GM21423 (cell line): ENCODE data around the gene ZMAT5.

Experiments used
- ATAC-seq: cut with Tn5 transposase; IDR thresholded peaks from one replicate; pipeline ENCODE4 v1.9.1; 2021; ENCODE audit warnings: mild to moderate bottlenecking, moderate library complexity; ENCODE audit not compliant: unreplicated experiment

The ZMAT5 gene

DNA sequence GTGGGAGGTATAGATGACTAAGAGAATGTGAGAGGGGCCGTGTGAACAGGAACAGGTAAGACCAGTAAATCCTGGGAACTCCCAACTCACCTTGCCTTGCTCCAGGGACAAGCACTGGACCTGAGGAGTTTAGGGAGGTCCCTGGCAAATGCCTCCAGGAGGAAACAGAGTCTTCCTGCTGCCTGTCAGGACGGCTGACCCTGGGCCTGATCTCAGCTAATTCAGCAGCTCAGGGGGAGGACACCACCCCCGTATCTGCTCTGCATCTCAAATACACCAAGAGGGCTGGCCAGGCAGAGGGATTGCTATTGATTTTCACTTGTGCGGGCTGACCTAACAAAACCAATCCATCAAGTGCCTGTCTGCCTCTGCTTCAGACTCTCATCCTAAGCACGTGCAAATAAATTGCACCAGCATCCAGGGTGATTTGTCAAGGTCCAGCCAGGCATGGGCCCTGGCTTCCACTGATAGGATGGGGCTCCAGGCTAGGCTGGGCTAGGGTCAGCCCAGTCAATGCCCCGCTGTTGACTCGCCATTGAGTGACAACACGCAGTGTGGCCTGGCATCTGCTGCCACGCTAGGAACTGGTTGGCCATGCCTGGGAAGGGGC is 20.7 kb upstream of the ZMAT5 start:
- ATAC-seq, result no peak

DNA sequence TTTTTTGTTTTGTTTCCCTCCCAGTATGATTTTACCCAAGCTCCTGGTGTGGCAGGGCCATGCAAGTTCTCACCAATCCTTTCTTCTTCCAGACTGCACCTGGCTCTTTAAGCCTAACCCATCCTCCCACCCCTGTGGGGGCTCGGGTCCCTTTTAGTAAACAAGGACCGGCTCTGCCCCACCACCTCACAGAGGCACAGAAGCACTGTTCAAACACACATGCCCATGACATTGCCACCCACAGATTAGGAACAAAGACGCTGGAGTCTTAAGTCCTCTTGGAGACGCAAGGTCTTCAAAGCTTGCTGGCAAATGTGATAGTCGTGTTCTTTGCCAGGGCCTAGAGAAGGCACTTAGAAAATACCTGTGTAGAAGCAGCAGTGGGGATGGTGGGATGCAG is 19.2 kb upstream of the ZMAT5 start:
- no peak for ATAC-seq

DNA sequence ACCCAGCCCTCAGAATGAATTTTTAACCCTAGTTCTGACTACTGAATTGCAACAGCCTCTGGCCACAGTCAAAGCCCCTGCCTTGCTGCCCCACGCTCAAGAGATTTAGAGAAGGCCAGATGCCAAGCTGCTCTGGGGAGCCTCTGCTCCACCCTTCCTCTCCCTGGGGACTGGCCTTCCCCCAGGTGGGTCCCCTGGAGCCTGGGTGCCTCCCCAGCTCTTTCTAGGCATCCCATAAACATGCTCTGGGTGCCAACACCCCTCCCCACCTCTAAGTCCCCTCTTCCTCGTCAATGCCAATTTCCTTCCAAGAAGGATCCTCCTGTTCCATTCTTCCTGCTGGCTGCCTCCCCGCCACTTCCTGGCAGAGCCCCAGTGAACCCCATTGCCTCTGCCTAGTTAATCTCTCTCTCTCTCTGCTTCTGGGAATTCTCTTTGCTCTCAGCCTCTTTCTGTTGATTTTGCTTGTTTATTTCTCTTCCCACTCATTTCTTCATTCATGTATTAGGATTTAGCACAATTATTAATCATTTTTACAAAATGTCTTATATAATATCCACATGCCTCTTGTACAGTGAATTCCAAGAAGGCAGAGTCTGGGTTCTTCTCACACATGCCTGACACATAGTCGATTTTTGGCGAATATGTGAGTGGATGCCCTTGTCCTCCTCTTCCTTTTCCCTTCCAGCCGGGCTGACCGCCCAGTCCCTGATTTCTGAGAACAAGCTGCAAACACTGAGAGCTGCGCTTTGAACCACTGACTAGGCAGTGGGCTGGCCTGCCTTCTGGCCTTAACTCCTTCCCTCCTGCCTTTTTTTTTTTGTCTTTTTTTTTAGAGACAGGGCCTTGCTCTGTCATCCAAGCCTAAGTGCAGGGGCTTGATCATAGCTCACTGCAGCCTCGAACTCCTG is 17.9 kb upstream of the ZMAT5 start:
- ATAC-seq, result no peak

DNA sequence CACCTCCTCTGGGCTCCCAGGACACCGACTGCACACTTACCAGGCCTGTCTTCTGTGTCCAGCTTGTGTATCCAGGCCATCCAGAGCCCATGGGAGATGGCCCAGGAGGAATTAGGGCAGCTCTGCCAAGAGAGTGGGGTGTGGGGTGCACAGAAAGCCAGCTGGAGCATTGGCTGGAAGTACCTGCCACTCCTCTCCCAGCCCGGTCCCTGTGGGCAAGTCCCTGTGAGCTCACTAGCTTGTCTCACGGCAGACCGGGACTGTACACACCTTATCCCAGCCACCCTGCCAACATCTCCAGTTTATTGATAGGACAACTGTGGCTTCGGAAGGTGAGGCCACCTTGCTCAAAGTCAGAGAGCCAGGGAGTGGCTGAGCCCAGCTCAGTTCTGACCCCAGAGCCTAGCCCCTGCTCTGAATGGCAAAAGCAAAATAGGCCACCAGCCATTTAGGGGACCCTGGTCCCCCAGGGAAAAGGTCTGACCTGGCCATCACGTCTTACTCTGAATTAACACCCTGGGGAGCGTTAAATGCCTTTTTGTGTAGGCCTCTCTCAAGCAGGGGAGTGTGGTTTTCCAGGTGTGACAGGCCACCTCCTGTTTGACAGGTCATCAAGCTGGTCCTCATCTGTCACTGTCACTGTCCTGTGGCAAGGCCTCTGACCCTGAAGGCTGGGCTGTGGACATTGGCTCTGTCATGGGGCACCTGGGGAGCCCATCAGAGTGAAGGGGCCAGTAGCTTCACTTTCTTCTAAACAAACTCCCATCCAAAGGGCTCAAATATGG is 15.4 kb upstream of the ZMAT5 start:
- ATAC-seq, result no peak

- ATAC-seq, result no peak
Measured at GRCh38 chr22:29780748-29781676, 14.2 kb upstream of the ZMAT5 start.

DNA sequence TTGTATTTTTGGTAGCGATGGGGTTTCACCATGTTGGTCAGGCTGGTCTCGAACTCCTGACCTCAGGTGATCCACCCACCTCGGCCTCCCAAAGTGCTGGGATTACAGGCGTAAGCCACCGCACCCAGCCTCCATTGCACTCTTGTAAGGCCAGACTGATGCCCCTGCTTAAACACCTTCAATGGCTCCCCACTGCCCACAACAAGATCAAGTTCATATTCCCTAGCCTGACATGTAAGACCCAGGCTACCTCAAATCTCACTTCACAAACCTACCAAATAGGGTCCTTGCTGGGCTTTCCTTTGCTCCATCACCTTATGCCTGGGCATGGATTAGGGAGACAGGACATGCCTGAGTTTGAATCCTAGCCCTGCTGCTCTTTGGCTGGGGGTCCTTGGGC is 13.4 kb upstream of the ZMAT5 start:
- no peak for ATAC-seq

DNA sequence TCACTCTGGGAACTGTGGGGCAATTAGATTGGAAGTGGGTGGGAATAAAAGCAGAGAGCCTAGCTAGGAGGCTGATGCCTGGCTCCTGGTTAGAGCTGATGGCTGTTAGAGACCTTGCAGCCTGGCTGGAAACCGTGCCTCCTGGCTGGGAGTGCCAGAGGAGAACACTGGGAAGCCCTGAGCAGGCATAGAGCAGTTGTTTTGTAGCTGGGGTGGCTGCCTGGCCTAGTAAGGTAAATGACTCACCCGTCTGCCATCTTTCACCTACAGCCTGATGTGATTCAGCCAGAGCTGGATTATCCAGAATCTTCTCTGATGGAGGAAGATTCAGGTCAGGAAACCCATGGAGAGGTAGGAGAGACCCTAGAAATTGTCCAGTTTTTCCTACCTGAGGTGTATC is 6.4 kb upstream of the ZMAT5 start:
- no peak for ATAC-seq

- no peak for ATAC-seq
Measured at GRCh38 chr22:29772170-29772641, 5.4 kb upstream of the ZMAT5 start.

GRCh38 chr22:29769723-29770321 is 3.0 kb upstream of the ZMAT5 start:
- no peak for ATAC-seq

GRCh38 chr22:29768052-29768693 is 1.4 kb upstream of the ZMAT5 start:
- no peak for ATAC-seq

GRCh38 chr22:29767171-29768051 is 604 bp upstream of the ZMAT5 start, which contains the start of gene UQCR10:
Gene UQCR10 (plus strand): TSS chr22:29767369. CDS start chr22:29767399, 30 bp downstream.
- ATAC-seq, result peak; percentile 63

DNA sequence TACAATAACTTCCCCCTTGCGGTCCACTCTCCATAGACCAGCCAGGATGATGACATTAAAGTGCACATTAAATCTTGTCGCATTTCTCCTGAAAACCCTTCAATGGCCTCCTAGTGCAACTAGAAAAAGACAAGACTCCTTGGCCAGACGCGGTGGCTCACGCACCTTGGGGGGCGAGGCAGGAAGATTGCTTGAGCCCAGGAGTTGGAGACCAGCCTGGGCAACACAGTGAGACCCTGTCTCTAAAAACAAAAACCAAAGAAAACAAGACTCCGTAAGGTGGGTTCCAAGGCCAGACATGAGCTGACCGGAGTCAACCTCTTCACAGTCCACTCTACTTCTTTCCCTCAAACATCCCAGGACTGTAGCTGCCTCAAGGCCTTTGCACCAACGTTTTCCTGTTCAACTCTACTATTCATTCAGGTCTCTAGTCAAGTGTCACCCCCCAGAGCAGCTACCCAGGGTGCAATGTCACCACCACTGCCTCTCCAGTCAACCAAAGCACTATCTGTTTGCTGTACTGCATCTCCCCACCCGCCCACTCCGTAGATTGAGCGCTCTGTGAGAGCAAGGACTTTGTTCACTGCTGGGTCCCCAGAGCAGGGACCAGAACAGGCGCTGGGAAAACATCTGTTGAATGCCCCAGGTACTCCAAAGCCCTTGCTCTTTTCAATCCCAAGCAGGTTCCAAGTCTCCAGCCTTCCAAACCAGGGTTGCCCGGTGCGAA is 739 bp downstream of the ZMAT5 start:
- peak; percentile 25 for ATAC-seq

GRCh38 chr22:29762263-29762662 is 4.5 kb downstream of the ZMAT5 start:
- no peak for ATAC-seq

- ATAC-seq, result no peak
Measured at GRCh38 chr22:29758959-29759358, 7.8 kb downstream of the ZMAT5 start.

DNA sequence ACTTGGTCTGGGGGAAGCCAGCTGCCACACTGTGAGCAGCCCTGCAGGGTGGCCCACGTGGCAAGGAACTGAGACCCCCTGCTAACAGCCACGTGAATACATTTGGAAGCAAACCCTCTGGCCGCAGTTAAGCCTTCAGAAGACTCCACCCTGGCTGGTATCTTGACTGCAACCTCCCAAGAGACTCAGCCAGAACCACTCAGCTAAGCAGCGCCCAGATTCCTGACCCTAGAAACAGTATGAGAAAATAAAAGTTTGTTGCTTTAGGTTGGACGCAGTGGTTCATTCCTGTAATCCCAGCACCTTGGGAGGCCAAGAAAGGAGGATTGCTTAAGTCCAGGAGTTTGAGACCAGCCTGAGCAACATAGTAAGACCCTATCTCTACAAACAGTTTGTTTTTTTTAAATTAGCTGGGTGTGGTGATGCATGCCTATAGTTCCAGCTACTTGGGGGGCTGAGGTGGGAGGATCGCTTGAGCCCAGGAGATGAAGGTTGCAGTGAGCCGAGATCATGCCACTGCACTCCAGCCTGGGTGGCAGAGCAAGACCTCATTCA is 8.7 kb downstream of the ZMAT5 start:
- no peak for ATAC-seq

- ATAC-seq, result no peak
Measured at GRCh38 chr22:29757096-29757495, 9.7 kb downstream of the ZMAT5 start.

DNA sequence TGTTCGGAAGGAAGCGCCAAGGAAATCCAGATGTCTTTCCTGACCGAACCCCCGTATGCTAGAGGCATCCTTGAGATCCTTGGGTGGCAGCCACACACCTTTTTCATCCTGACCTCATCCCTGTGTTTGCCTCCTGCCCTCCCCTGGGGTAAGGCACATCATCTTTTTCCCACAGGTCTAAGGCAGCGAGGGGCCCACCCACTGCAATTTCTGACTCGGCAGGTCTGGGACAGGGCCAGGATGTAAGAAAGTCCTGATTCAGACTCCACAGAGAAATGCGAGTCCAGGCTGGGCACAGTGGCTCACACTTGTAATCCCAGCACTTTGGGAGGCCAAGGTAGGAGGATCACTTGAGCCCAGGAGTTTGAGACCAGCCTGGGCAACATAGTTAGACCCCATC is 10.5 kb downstream of the ZMAT5 start:
- no peak for ATAC-seq
